Prostate gland (tissue), 2 donors: Measurements from ENCODE around the gene XPO6. TPM values are rescaled to one million over a fixed set of nuclear protein-coding genes. Genes with fewer than 3 reads are reported as not detected.

Experiments
- DNase-seq: peaks from one replicate; pipeline ENCODE4 v3.0.0-alpha.2; 2019; ENCODE audit warnings: low spot score
- H3K27ac ChIP-seq, 2 donors: fragments of 200-600 bp; sonication (generic); 2 replicates each; pipeline ENCODE4 v1.5.1; 2017 to 2019
- H3K27me3 ChIP-seq: fragments of 200-600 bp; sonication (generic); replicated peaks from 2 replicates; pipeline ENCODE4 v1.5.1; 2019; ENCODE audit not compliant: insufficient read depth
- H3K36me3 ChIP-seq, 2 donors: fragments of 200-600 bp; sonication (generic); 1 replicate in 1 of 2; 2 replicates in 1 of 2; pipeline versions ENCODE4 v1.5.1 to v1.8.1; 2017 to 2019
- H3K4me1 ChIP-seq: fragments of 200-600 bp; sonication (generic); replicated peaks from 2 replicates; pipeline ENCODE4 v1.5.1; 2019
- H3K4me3 ChIP-seq, 2 donors: fragments of 200-600 bp; sonication (generic); 2 replicates each; pipeline ENCODE4 v1.5.1; 2017 to 2019
- H3K9me3 ChIP-seq: fragments of 200-600 bp; sonication (generic); 2 replicates; pipeline ENCODE4 v1.5.1; 2017
- CTCF ChIP-seq, 4 experiments: fragments of 200-600 bp in 2 of 4; fragments of 450-650 bp in 2 of 4; sonication (generic) in 2 of 4; IDR thresholded peaks; 1 replicate in 3 of 4; 2 replicates in 1 of 4; pipeline ENCODE4 v1.5.1; 2016 to 2019; ENCODE audit warnings: antibody characterized with exemption in 4 of 4, mild to moderate bottlenecking in 2 of 4, moderate library complexity in 2 of 4
- POLR2A ChIP-seq: fragments of 450-650 bp; IDR thresholded peaks from one replicate; pipeline ENCODE4 v1.6.1; 2016; ENCODE audit warnings: antibody characterized with exemption, mild to moderate bottlenecking
- POLR2AphosphoS5 ChIP-seq: sonication (generic); formaldehyde crosslinking; IDR thresholded peaks from one replicate; pipeline ENCODE4 v1.6.1; 2017; ENCODE audit warnings: antibody characterized with exemption
- WGBS: methylation state at CpG from one replicate; pipeline ENCODE4 v1.1.5; 2018; 5-methylcytosine and 5-hydroxymethylcytosine counted together
- intact Hi-C: fragments of 100-400 bp; cut with DNase I; formaldehyde crosslinking; loops from one replicate; pipeline ENCODE4 v1.14.2; 2022
- total RNA-seq, 2 donors: library from RNA; depleted of rRNA; stranded (reverse); fragments of >200 nt; gene quantifications; one replicate each; pipeline ENCODE4 v1.1.0, GENCODE V29; 2016

The XPO6 gene
- total RNA-seq, 2 donors from 2014 or later: 51.1 to 145 TPM

GRCh38 chr16:28145796-28146195, 66.0 kb downstream of the XPO6 start:
- Histone ChIP-seq H3K4me3 (no peak overlapping the region), H3K27me3 (no peaks in the 10 kb centered on the region), H3K36me3 (peaks cover 0 to 8% of the 10 kb centered on the region in 2 donors), H3K9me3 (no peaks in the 10 kb centered on the region), H3K4me1 (no peaks in the 10 kb centered on the region), H3K27ac (no peak overlapping the region)
- TF ChIP-seq POLR2A: no peak
- TF ChIP-seq POLR2AphosphoS5: no peak
- no peak for TF ChIP-seq CTCF (IDR thresholded peaks at IDR 0.05)
- DNase-seq: no peak
- intact Hi-C loops: no loop called here
- 90% methylated on average over 2 of the region's 2 CpGs for WGBS

GRCh38 chr16:28140788-28141618, 70.8 kb downstream of the XPO6 start:
- no peak for DNase-seq
- no peak overlapping the region for H3K4me3 ChIP-seq
- intact Hi-C loops: no loop called here
- no peaks in the 10 kb centered on the region for H3K4me1 ChIP-seq
- TF ChIP-seq POLR2A (no peak), POLR2AphosphoS5 (peak; percentile 6), CTCF (IDR thresholded peaks at IDR 0.05) (no peak)
- no peaks in the 10 kb centered on the region for H3K27me3 ChIP-seq
- no peaks in the 10 kb centered on the region for H3K9me3 ChIP-seq
- WGBS: 77% methylated on average over 5 of the region's 5 CpGs
- peaks cover 0 to 3% of the 10 kb centered on the region in 2 donors for H3K36me3 ChIP-seq
- H3K27ac ChIP-seq: no peak overlapping the region

GRCh38 chr16:28139530-28139929, 72.2 kb downstream of the XPO6 start:
- intact Hi-C loops: no loop called here
- Histone ChIP-seq H3K9me3 (no peaks in the 10 kb centered on the region), H3K4me1 (no peaks in the 10 kb centered on the region), H3K36me3 (peaks cover 0 to 5% of the 10 kb centered on the region in 2 donors), H3K27ac (no peak overlapping the region), H3K4me3 (no peak overlapping the region), H3K27me3 (no peaks in the 10 kb centered on the region)
- TF ChIP-seq POLR2AphosphoS5 (no peak), POLR2A (no peak), CTCF (IDR thresholded peaks at IDR 0.05) (peak in 2 of 4 experiments; percentile 6 to 44)
- no peak for DNase-seq
- 84% methylated on average over 1 of the region's 1 CpG for WGBS

- Histone ChIP-seq H3K27ac (no peak overlapping the region), H3K36me3 (peaks cover 0 to 10% of the 10 kb centered on the region in 2 donors), H3K4me3 (no peak overlapping the region), H3K4me1 (no peaks in the 10 kb centered on the region), H3K27me3 (no peaks in the 10 kb centered on the region), H3K9me3 (no peaks in the 10 kb centered on the region)
- 92% methylated on average over 6 of the region's 6 CpGs for WGBS
- TF ChIP-seq POLR2A: no peak
- TF ChIP-seq CTCF (IDR thresholded peaks at IDR 0.05): no peak
- TF ChIP-seq POLR2AphosphoS5: no peak
- no peak for DNase-seq
- intact Hi-C loops: no loop called here
Observed at GRCh38 chr16:28136751-28137434, 74.9 kb downstream of the XPO6 start.
